GM18907 (cell line): ENCODE data around the gene FBXW5.

Experiments
- ATAC-seq: cut with Tn5 transposase; IDR thresholded peaks from one replicate; pipeline ENCODE4 v1.9.1; 2021; ENCODE audit warnings: mild to moderate bottlenecking, moderate library complexity; ENCODE audit not compliant: unreplicated experiment

FBXW5 gene, protein sequence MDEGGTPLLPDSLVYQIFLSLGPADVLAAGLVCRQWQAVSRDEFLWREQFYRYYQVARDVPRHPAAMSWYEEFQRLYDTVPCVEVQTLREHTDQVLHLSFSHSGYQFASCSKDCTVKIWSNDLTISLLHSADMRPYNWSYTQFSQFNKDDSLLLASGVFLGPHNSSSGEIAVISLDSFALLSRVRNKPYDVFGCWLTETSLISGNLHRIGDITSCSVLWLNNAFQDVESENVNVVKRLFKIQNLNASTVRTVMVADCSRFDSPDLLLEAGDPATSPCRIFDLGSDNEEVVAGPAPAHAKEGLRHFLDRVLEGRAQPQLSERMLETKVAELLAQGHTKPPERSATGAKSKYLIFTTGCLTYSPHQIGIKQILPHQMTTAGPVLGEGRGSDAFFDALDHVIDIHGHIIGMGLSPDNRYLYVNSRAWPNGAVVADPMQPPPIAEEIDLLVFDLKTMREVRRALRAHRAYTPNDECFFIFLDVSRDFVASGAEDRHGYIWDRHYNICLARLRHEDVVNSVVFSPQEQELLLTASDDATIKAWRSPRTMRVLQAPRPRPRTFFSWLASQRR

DNA sequence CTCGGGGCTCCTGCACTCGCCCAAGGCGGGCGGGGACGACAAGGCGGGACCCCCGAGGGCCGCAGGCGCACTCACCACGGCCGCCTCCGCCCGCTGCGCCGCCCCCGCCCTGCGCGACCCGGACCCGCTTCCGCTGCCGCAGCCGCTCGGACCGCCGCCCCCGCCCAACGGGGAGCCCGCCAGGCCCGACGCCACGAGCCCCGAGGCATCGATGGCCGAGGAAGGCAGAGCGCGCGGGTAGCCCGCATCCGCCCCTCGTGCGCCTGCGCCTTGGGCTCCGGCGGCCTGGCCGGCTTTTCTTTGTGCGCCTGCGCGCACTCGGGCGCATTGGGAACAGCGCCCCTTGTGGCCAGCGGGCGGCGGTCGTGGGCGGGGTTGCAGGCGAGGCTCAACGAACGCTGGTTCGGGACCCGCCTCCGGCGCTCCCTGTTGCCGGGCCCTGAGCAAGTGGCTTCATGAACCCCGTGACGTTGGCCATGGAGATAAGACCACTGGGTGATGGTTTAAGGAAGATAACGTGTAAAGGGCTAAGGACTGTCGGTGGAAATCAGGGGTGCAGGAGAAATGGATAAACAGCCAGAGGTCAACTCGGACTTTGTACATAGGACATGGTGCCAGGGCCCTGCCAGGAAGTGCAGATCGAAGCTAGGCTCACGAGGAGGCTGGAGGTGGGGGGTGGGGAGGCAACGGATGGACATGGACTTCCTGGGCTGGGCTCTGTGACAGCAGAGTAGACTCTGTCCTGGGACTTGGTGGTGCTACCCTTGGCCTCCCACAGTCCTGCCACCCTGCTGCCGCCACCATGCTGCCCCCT is at the start of gene FBXW5, which contains the start of gene C8G:
Gene FBXW5 (minus strand): TSS at position 220 of the 814 bp plus-strand sequence. CDS start 655 bp downstream, outside the sequence.
Gene C8G (plus strand): TSS at position 725 of the 814 bp plus-strand sequence. CDS start 78 bp downstream, at position 803.
- ATAC-seq: peak; percentile 70

DNA sequence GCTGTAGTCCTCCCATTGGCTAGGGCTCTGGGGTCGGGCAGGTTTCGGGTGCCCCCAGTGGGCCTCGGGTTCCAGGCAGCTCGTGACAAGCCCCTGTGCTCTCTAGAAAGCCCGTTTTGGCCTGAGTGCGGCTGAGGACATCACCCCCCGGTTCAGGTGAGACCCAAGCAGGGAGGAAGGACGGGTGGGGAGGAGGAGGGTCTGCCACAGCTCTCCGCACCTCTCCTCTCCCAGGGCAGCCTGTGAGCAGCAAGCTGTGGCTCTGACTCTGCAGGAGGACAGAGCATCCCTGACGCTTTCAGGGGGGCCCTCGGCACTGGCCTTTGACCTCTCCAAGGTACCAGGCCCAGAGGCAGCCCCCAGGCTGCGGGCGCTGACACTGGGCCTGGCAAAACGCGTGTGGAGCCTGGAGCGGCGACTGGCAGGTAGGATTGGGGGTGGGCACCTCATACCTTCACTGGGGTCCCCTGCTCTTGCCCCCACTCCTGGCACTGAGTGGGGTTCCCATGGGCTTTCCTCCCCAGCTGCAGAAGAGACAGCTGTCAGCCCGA is 48.4 kb upstream of the FBXW5 start:
- ATAC-seq: peak; percentile 4

DNA sequence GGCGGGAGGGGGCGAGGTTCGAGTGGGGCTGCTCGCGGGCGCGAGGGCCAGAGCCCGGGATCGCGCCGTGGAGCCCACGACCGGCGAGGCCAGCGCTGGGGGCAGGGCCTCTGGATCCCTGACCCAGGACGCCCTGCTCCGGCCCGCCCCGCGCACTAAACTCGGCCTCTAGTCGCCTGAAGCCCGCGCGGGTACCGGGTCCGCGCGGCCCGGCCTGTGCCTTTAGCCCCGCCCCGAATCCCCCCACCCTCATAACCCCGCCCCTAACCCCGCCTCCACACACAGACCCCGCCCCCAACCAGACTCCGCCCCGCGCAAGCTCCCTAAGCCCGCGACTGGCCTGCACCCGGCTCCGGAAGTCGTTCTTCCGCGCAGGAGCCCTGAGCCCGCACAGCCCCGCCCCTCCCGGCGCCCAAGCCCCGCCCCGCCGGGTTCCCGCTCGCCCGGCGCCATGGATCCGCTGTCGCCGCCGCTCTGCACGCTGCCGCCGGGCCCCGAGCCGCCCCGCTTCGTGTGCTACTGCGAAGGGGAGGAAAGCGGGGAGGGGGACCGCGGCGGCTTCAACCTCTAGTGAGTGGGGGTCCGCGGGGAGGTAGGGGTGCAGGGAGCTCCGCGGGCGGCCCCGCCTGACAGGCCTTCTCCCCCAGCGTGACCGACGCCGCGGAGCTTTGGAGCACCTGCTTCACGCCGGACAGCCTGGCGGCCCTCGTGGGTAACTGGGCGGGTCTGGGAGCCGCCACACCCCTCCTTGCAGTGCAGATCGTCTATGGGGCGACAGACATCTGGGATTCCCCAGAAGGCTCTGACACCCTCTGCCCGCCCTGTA is 47.7 kb upstream of the FBXW5 start, which contains the start of gene PAXX:
Gene PAXX (plus strand): TSS at position 430 of the 826 bp plus-strand sequence. CDS start 22 bp downstream, at position 452.
- peak; percentile 75 for ATAC-seq

DNA sequence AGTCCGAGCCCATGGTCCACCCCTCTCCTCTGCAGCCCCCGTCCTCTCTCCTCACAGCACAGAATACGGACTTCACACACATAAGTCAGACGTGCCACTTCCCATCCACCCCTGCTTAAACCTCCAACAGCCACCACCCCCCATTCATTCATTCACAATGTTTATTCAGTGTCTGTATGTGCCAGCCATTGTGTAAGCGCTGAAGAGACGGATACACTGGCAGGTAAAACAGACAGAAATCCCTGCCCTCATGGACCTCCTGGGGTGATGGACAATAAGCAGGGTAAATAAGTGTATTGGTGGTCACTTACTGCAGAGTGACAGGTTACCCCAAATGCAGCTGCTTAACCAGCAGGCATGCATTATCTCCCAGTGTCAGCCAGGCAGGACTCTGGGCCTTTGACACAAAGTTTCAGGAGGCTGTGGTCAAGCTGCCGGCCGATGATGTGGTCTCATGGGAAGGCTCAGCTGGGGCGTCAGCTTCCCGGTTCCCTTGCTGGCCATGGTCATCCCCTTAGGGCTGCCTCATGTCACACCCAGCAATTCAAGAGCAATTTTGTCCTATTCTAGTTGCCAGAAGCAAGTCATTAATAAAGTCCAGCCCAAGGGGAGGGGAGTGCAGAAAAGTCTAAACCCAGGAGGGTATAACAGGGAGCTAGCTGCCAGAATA is 45.8 kb upstream of the FBXW5 start:
- no peak for ATAC-seq

DNA sequence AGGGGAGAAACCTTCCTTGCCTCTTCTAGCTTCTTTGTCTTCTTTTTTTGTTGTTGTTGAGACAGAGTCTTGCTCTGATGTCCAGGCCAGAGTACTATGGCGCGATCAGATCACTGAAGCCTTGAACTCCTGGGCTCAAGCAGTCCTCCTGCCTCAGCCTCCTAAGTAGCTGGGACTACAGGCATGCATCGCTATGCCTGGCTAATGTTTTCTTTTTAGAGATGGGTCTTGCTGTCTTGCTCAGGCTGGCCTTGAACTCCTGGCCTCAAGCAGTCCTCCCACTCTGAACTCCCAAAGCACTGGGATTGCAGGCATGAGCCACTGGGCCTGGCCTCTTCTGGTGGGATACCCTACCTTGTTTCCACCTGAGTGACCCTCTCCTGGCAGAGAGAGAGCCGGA is 44.3 kb upstream of the FBXW5 start:
- no peak for ATAC-seq

DNA sequence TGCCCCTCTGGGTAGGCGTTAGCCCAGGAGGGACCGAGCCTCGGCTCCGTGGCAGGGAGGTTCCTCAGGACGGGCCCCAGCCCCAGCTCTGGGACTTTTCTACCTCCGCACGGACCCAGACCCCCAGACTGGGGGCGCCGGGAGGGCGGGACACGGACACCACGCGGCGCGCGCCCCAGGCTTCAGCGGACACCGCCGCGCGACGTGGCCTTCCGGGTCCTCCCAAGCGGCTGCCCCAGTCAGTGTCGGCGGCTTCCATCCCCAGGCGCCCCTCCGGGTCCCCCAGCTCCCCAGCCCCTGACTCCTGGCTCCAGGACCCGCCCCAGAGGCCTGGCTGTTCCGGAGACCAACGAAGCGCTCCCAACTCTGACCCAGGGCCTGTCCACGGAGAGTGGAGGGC is 41.3 kb upstream of the FBXW5 start:
- ATAC-seq: no peak

DNA sequence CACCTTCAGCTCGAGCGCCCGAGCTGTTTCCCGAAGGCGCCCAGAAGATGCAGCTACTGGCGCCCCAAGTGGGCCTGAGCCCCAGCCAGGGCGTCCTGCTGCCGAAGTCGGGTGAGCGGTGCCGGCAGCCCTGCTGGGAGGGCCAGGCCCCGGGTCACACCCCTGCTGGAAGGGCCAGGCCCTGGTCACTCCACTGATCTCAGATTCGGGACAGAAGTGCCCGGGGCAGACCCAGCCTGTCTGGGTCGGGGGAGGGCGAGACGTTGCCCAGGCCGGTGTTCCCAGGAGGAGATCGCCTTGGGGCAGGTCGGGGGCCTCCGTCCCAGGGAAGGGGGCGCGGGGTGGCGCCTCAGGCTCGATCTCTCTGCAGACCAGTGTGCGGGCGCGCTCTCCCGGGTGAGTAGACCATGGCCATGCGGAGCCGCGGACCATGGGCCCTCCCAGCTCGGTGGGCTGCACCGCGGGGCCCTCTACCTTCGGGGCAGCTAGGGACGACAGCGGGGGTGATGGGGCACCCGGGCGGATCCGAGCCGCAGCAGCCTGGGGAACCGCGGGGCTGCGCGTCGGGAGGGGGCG is 40.6 kb upstream of the FBXW5 start:
- no peak for ATAC-seq

DNA sequence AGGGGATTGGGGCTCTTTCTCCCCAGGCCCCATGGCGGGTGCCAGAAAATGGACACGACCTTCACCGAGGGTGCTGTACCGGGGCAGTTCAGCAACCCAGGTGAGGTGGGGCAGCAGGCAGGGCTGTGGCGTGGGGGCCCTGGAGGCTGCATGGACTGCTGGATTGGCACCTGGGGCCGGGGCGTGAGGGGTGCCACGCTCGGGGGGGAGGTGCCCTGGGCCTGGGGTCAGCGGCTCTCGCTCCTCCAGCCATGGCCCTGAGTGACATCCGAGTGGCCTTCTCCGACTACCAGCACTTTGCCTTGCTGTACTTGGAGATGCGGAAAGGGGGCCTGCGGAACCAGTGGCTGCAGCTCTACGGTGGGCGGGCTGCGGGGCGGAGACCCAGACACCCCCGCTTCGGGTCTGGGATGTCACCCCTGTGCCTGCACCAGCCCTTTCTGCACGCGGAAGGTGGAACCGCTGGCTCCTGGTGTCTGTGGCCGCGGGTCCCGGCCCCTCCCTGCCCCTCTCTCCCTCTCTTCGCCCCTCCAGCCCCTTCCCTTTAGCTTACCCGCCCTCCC is 40.0 kb upstream of the FBXW5 start:
- no peak for ATAC-seq

DNA sequence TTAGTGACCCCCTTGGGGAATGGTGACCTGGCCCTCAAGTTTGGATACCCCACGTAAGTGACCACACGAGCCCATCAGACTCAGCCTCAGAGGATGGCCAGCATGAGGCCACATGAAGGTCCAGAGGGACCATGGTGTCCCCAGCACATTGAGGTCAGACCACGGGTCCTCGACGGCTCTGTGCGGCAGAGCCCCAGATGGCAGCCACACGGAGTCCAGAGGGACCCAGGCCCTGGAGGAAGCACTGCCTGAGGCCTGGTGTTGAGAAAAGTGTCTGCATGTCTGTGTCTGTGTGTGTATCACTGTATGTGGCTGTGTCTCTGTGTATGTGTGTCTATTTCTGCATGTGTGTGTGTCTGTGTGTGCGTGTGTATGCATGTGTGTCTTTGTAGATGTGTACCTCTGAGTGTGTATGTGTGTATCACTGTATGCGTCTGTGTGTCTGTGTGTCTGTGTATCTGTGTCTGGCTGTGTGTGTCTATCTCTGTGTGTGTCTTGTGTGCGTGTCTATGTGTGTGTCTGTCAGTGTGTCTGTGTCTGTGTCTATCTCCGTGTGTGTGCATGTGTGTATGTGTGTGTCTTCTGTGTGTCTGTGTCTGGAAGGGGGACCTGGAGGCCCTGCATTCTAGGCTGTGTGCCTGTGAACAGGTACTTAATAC is 39.2 kb upstream of the FBXW5 start:
- ATAC-seq: no peak

DNA sequence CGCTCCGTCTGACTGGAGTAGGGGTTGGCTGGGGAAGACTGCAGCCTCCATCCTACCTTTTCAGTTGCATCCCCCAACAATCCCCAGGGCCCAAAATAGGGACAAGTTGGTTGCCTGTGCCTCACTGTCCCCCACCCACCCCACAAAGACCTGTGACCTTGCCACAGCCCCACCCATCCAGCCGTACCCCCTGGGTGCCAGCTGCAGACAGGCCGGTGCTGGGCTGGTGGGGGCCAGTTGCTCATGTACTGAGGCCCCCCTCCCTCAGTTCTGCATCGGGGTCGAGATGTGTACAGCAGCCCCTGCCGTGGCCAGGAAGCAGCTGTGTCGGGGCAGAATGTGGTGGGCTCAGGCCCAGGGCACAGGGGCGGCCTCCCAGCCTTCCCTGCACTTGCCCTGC is 38.6 kb upstream of the FBXW5 start:
- no peak for ATAC-seq

DNA sequence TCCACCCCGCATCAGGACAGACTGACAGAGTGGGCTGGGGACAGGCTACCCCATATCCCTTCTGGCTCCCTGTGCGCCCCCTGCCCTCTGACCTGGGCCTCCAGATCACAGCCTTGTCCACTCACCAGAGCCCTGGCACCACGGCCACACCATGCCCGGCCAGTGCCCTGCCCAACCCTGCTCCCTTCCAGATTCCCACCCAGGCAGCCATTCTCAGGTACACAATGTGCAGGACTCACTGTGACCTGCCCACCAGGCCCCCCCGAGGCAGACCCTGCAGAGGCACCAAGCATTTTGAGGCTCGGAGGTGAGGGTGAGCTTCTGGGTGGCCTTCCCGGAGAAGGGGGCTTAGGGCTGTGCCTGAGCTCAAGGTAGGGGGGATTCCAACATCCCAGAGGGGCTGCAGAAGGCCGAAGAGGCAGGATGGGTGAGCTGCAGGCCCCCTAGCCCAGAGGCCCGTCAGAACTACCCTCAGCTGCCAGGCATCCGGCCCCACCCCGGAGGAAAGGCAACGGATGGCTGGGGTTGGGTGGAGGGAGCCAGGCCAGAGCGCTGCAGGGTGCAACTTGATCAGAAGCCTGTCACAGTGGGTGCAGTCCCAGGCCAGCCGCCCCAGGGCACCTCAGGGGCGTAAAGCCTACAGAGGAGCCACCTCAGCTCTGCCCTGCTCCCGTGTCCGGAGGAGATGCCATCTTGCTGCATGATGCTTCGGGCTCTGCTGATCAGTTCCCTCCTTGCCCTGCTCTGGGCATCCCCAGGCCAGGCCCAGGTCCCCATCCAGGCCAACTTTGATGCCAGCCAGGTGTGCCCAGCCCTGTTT is 37.9 kb upstream of the FBXW5 start, which contains the start of gene LCNL1:
Gene LCNL1 (plus strand): TSS at position 762 of the 820 bp plus-strand sequence. CDS start 594 bp downstream, outside the sequence.
- ATAC-seq: no peak

DNA sequence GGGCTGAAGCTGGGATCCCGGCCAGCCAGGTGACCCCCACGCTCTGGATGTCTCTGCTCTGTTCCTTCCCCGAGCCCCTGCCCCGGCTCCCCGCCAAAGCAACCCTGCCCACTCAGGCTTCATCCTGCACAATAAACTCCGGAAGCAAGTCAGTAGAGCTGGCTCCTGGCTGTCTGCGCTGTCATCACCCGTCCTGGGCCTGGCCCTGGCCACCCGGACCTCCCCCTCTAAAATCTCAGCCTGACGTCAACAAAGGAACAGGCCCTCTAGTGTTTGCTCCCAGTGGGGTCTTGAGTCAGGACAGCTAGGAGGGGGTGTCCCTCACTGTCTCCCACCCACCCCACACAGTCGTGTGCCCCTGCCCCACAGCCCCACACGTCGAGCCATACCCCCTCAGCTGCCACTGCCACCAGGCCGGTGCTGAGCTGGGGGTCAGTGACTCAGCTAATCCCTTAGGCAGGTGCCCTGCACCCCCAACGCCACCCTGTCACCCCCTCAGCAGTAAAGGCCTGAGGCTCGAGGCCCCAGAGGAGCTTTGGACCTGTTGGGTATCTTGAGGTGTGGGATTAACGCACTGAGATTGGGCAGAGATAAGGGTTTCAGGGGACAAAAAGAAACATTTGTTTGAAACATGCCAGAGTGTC is 37.2 kb upstream of the FBXW5 start:
- no peak for ATAC-seq

DNA sequence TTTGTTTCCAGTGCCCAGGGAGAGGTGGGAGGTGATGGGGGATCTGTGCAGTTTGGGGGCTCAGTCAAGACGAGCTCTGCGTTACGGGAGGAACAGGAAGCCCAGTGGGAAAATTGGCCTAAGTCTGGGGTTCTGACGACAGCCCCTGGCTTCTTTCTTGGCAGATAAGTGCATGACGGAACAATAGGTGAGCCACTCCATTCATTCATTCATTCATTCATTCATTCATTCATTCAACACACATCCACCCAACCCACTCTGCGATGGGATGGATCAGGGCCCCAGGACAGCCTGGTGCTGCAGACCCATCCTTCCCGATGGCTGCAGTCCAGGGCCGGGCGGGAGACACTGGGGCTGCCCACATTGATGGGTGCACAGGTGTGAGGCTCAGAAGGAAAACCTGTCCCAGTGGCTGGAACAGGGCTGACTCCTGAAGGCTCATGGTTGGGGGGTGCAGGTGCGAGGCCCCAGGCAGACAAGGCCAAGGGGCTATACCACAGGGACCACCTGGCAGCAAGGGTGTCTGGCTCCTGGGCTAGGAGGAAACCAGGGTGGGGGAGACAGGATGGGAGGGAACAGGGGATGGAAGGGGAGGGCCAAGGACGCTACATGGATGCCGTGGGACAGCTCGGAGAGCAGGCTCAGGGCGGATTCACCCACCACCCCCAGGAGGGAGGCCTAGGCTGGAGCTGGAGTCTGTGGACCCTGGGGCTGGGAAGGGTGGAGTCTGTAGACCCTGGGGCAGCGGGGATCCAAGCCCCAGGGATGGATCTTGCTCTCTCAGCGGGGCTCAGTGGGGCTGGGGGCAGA is 36.3 kb upstream of the FBXW5 start:
- ATAC-seq: no peak

DNA sequence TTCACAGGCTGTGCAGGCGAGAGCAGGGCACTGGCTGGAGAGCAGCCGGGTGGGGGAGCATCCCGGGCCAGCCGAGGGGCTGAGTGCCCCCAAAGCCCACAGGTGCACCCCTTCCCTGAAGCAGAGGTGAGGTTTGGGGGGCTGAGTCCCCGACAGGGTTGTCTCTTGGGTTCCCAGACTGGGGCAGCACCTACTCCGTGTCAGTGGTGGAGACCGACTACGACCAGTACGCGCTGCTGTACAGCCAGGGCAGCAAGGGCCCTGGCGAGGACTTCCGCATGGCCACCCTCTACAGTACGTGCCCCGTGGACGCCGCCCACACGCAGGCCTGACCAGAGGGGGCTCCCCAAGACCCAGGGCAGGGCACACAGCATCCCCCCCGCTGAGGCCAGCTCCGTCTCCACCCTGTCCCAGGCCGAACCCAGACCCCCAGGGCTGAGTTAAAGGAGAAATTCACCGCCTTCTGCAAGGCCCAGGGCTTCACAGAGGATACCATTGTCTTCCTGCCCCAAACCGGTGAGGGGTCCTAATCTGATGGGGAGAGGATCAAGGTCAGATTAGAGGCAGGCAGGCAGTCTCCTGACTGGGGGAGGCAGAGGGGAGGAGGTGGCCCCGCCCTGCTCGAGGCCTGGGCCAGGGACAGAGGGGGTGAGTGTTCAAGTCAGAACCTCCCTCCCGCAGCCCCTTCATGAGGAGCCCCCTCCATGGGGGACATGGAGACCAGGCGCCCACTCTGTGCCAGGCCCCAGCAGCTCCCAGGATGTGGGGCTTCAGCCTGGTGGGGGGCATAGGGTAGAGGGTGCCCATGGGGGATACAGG is 35.4 kb upstream of the FBXW5 start:
- no peak for ATAC-seq

DNA sequence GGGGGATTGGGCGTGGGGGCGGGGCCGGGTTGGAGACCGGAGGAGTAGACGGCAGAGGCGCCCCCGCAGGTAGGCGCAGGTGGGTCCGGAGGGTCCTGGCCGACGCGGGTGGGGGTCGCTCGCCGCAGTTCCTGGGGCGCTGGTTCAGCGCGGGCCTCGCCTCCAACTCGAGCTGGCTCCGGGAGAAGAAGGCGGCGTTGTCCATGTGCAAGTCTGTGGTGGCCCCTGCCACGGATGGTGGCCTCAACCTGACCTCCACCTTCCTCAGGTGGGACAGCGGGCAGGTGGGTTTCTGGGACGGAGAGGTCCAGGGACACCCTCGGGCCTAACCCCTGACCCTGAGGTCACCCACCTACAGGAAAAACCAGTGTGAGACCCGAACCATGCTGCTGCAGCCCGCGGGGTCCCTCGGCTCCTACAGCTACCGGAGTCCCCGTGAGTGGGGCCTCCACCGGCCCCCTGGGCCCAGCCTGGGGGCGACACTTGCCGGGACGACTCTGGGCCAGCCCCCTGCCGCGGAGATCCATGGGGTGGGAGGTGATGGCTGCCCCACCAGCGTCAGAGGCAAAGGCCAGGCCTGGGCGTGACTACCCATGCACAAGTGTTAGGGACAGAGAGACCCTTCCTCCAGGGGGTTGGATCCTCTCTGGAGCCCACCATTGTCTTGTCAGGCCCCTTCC is 34.5 kb upstream of the FBXW5 start:
- no peak for ATAC-seq
